GM19395 (cell line): ENCODE measurements around the gene POLRMT.

Experiments
- ATAC-seq: cut with Tn5 transposase; IDR thresholded peaks from one replicate; pipeline ENCODE4 v1.9.1; 2021; ENCODE audit warnings: mild to moderate bottlenecking, moderate library complexity; ENCODE audit not compliant: unreplicated experiment

POLRMT gene

DNA sequence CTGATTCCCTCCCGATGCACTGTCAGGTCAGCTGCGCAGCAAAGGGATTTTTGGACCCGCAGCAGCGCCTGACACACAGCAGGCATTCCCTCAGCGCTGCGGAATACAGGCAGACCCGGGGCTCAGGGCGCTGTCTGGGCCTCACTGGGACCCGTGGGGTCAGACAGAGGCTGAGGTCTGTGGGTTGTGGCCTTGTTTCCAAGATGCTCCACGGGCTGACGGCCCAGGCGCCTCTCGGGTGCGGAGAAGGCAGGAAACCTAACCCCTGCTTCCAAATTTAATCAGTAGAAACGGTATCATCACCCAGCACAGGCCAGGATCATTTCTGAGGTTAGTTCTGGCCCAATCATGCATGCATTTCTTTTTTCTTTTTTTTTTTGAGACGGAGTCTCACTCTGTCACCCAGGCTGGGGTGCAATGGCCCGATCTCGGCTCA, 30.4 kb upstream of the POLRMT start:
- no peak for ATAC-seq

DNA sequence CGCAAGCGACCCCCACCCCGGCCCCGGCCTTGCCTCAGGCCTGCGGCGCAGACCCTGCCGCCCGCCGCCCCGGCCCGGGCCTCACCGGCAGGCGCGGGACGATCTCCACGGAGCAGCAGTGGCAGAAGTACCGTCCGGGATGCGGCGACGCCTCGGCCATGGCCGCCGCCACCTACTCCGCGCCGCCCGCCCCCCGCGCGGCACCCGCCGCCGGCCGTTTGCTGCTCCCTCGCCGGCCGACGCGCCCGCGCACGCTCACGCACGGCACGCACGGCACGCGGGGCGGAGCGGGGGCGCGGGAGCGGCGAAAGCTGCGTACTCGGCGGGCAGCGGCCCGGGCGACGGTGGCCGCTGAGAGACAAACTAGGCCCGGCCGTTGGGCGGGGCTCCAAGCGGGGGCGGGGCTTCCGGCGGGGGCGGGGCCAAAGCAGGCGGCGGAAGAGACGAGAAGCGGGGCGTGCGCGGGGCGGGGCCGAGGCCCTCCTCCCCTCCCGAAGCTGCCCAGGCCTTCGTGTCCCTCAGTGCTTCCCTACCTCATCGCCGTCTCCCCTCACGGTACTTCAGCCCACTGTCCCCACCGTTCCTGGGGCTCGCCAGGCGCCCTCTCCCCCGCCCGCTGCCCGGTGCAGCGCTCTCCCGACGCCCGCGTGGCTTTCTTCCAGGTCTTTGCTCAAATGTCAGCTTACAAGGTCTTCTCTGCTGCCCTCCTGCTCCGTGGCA, 29.8 kb upstream of the POLRMT start, which contains the start of gene RNF126:
Gene RNF126 (minus strand): TSS at position 253 of the 720 bp plus-strand sequence. CDS start 93 bp downstream, at position 160.
- peak; percentile 49 for ATAC-seq

DNA sequence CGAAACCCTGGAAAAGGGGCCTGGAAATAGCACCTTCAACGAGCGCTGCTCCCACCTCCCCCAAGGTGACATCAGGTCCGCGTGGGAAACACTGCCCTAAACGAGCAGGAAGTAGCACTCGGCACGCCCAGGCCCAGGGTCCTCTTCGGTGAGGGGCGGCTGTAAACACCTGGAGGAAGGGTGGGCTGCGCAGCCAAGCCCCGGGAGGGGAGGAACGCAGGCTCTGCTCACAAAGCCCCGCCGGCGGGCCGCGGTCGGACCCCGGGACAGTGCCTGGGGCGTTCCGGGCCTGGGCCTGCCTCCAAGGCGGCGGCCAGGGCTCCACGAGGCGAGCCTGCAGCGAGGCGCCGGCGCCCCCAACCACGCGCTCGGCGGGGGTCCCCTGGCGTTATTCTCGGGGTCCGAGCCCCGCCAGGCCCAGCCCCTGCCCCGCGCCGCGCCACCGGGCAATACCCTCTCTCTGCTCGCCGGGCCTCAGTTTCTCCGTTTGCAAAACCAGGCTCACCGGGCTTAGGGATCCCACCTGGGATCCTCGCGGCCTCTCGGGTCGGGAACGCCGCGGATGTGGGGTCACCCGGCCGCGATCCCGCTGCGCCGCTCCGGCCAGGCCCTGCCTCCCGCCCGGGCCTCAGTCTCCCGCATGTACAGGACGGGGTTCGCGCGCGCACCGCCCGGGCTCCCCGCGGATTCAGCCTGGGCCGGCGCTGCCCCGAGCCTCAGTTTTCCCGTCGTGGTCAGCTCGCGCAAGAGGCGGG, 29.0 kb upstream of the POLRMT start:
- ATAC-seq: peak; percentile 9

DNA sequence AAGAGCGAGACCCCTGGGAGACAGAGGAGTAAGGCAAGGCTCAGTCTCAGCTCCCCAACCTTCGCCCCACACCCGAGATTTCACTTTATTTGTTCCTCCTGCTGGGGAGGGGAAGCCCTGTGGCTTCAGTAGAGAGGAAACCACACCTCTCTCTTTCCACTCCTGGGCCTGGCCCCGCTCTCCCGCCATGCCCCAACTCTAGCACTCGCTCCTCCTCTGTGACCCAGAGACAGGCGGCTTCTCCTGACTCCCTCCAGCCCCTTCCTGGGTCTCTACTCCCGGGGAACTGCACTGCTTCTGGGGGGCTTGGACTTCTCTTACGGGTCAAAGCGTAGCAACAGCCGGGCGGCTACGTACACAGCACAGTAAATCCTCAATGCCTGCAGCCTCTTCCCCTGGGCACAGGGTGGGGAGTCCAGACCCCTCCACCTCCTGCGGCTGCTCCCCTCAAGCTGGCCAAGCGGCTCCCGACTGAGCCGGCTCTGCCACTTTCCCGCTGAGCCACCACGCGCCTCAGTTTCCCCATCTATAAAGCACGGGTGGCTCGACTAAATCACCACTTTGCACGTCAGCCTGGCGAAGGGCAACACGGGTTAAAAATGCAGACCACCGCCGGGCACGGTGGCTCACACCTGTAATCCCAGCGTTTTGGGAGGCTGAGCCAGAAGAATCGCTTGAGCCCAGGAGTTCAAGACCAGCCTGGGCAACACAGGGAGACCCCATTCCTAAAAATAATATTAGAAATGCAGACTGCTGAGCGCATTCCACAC, 28.3 kb upstream of the POLRMT start:
- no peak for ATAC-seq

DNA sequence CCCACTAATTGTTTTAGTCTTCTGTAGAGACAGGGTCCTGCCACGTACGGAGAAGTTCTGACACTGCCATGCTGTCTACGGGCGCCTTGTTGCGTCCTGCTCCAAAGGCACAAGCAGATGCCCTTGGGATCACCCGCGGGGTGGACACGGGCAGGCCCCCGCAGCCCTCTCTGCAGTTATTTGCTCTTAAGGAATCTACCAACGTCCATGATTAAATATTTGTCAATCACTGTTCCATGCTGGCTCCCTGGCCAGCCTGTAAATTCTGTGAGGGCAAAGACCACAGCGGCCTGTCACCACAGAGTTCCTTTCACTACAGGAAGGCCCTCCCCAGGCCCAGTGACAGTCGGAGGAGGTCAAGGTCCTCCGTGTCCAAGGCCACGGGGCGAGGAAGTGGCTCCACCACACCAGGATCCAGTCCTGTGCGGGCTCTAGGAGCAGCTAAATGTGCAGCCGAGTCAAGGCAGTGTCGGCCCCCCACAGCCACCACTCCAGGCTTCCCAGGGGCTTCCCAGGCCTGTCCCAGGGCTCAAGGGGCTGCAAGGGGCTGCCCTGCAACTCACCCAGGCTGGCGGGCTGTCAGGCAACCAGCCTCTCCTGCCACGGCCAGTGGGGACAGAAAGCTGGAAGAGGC, 27.6 kb upstream of the POLRMT start:
- no peak for ATAC-seq

DNA sequence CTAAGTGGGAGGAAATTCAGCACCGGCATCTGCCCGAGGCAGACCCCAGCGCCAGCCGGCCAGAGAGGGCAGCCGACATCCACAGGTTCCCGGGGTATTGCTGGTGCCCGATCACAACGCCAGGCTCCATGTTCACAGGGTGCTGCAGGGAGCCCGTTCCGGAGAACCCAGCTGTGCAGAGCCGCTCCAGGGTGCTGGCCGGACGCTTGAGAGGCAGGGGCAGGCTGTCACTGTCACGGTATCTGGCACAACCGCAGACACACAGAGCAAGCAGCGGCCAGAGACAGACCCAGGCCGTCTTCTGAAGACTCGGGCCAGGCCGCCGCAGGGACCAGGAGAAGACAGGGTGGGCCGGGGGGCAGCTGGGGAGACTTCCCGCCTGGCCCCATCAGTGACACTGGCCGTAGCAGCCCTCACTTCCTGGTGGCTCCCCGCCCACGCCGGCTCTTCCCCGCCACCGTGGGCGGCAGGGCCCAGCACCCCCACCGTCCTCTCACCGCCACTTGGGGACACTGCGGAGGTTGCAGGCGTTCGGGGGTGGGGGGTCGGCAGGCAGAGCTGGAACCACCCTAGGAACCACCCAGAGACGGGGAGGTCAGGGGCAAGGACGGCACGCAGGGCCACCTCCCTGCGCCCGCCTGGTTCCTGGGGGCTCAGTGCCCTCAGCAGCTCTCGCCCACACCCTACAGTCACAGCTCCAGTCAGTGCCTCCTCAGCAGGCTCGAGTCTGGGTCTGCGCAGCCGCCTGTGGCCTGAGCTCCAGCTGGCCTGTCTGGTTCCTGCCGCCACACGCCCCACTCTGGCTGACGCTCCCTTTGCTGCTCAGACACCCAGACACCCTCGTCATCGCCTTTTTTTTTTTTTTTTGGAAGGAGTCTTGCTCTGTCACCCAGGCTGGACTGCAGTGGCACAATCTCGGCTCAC, 25.8 kb upstream of the POLRMT start:
- no peak for ATAC-seq

DNA sequence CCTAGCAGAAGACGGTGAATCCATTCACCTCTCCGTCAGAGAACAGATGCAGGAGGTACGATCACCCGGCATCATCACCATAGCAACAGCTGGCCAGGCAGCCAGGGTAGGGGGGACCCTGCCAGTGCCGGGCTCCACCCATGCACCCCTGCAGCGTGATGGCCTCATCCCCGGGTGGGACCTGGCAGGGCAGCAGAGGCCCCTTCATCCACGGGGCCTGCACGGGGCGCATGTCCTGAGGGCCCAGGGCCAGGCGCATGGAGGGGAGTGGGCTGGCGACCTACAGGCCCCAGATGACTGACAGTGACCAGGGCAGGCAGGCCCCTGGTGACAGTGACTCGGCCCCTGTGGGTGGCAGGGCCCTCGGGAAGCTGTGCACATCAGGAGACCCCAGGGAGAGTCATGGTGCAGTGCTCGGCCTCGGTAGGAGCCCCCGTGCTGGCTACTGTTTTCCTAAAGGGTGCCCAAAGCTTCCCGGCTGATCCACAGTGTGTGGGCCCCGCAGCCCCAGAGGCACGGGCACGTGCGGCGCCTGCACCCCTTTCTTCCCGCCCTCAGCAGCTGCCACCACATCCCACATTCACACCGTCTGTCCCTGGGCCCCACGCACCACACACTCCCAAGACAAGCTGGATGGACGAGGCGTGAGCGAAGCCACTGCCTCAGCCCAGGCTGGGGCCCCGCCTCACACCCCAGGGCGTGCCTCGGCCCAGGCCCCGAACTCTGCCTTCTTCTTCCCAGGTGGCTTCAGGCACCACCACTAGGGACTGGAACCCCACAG, 24.9 kb upstream of the POLRMT start:
- no peak for ATAC-seq

DNA sequence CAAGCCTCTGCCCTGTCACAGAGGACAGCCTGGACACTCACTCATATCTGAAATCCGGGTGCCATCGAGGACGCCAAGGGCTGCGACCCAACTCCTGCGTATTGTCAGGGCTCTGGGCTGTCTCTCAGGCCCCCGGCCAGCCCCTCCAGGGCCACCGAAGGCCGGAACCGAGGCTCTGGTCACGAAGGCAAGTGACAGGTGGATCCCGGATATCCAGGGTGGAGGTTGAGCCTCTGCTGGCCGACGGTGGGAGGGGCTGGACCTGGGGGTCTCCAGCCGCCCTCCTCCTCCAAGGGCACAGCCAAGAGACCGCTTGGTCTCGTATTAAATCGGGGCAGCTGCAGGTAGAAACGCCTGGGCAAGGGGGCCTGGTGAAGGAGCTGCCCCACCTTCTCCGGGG, 24.3 kb upstream of the POLRMT start:
- ATAC-seq: no peak

DNA sequence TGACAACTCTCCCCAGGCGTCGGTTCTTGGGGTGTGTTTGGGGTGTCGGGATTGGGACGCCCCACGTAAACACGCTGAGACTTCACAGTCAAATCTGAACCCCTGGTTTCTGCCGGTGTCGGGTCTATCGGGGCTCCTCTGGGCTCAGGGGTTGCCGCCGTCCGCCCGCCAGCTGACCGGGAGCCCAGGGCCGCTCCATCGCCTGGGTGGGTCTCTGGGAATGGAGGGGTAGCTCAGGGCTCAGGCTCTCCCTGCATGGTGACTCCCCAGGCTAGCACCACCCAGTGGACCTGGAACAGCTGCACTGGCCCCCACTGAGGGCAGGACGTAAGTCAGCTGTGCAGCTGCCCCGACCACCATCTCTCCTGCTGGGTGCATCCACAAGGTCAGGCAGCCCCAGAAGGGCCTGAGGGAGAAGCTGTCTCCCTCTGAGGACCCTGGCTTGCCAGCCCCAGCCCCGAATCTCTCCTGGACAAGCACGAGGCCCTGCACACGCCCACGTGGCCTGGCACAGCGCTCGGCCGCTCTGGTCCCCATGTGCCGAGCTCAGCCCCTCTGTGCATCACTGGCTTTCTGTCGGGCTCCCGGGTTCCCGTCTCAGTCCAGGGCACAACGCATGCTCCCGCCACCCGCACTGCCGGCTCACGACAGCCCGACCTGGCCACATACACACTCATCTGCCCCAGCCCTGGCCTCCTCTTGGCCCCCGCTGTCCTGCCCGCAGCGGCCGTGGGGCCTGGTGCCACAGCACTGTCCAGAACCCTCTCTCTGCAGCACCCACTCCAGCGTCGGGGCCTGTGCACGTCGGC, 23.6 kb upstream of the POLRMT start:
- no peak for ATAC-seq

DNA sequence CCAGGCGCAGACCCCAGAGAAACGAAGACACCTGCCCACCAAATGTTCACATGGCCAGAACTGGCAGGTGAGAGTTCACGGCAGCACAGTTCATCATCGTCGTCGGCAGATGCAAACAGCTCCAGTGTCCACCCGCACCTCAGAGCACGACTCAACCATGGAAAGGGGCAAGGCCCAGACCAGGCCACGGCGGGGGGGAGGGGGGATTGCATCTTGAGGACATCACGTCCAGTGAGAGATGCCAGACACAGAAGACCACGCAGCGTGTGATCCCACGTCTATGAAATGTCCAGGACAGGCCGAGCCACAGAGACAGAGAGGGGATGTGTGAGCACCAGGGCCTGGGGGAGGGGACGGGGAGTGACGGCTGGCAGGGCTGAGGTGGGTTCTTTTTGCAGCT, 22.4 kb upstream of the POLRMT start:
- ATAC-seq: no peak

DNA sequence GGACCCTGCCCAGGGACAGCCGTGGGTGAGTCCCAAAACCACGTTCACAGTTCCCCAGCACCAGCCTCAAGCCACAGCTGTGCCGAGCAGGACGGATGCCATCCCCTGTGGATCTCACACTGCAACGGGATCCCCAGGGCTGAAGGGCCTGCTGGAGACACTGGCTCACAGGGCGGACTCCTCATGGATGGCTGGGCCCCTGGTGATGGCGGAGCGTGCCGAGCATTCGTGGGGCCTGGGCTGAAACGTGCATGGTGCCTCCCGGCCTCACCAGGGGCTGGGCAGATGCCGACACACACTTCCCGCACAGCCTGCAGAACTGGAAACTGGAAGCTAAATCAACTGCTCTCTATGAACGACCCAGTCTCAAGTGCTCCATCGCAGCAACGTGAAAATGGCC, 20.1 kb upstream of the POLRMT start:
- ATAC-seq: no peak

DNA sequence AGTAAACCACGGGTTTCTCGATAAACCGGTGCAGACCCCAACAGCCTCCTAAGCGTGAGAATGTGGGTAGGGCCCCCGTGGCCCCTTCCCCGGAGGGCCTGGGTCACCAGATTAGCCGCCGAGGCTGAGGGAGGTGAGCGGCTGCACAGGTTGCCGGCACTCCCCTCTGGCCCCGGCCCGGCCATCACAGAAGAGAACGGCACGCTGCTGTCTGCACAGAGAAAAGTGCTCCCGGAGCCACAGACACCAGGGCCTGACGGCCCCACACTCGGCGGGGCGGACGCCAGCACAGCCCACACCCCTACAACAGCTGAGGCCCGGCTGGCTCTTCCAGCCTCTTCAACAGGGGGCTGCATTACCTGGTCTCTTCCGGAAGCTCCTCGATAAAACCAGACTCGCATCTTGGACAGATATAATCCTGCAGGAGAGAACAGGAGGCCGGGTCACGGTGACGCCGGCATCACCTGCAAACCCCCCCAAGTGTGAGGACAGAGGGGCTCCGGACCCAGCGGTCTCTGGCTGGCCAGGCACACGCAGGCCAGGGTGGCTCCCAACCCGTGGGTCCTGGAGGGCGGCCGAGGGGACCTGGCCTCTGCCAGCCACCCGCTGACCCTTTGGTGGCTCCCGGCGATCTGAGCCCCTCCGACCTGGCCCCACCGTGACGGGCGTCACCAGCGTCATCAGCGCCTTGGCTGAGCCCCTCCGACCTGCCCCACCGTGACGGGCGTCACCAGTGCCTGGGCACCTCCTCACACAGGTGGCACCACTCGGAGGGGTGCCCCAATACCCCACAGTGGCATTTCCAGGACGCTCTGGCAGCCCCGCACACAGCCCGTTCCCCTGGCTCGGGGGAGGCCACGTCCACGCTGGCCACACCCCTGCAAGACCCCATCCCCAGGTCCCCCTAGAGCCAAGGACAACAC, 19.4 kb upstream of the POLRMT start:
- ATAC-seq: no peak

DNA sequence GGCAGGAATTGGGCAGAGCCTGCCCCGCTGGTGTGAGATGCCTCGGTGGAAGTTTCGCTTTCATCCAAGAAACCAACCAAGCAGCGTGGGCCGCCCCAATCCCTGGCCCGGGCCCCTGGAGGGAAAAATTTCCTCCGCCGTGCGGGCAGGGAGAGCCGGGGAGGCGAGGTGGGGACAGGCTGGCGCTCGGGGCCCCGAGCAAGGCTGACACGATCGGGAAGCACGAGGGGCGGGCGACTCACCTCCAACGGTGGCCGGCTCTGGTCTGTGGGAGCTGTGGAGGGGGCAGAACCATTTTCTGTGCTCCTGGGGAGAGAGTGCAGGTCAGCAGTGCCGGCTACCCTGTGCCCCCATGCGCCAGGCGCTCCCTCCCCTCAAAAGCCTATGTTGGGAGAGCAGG, 18.7 kb upstream of the POLRMT start:
- ATAC-seq: no peak

DNA sequence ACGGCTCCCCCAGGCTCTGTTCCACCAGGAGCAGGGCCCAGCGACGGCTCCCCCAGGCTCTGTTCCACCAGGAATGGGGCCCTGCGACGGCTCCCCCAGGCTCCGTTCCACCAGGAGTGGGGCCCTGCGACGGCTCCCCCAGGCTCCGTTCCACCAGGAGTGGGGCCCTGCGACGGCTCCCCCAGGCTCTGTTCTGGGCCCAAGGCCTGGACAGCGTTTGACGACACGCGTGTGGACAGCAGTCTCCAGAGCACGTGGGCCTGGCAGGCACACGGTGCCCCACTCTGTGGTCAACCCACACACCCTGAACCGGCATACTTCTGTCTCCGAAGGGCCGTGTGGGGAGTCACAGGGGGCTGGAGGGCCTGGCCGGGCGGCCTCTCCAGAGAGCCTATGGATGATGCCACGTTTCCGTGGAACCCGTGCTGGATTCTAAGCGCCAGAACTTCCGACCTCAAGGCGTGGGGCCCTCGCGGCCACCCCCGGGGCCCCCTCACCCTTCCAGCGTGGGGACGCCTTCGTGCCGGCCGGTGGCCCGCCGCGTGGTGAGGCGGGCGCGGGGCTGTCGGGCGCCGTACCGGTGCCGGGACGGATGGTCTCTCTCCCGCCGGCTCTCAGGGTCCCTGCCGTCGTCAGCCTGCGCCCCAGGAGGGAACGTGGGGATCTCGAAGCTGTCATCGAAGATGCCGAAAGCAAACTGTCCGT, 17.9 kb upstream of the POLRMT start:
- no peak for ATAC-seq

DNA sequence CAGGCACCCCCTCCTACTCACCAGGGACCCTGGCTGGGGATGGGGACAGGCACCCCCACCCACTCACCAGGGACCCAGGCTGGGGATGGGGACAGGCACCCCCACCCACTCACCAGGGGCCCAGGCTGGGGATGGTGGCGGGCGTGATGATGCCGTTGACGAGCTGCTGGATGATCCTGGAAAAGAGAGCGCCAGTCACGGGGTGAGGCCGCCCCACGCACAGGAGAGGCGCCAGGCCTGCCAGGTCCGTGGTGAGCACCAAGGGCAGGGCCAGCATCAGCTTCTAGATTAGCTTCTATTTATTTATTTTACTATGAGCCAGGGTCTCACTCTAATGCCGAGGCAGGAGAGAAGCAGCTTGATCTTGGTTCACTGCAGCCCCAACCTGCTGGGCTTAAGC, 16.8 kb upstream of the POLRMT start:
- no peak for ATAC-seq

DNA sequence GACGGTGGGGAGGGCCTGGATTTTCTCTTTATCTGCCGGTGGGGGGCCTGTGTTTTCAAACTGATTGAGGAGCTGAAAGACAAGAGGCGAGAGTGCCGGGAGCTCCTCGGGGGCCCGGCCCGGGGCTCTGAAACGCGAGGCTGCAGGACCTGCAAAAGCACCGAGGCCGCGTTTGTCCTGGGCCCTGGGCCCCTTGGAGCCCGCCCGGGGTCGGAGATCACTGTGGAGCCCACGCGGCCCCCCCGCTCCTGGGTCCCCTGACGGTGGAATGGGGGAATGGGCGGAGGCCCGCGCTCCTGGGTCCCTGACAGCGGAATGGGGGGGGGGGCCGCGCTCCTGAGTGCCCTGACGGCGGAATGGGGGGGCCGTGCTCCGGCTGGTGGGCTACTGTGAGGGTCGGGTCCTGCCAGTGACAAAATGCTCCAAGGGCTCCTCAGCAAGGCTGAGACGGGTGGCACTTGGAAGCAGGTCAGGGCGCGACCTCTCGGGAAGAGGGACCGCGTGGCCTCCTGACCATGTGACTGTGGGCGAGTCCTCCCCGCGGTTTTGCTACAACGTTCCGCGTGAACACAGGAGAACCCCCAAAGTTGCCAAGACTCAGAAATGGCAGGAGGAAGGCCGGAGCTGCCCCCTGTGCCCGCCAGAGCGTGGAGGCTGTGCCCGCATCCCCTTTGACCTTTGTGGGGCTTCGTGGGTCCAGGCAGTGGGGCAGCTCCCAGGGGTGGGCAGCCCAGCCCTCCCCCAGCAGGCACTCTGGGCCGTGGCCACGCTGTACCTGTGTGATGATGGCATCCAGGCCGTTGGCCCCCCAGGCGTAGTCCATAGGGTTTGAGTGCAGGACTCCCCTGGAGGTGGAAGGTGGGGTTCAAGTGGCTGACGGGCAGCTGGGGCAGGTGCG, 15.8 kb upstream of the POLRMT start:
- ATAC-seq: no peak
